Mucosa of rectum (tissue), 2 donors: Measurements from ENCODE around the gene CDH13.
A peak's percentile ranks its signal among the peaks of the same experiment; 100 is the strongest.

Experiments
- H3K27ac ChIP-seq, 2 donors: one replicate each; pipeline ENCODE4 v1.7.0; 2013; ENCODE audit warnings: inconsistent platforms in 2 of 2, low read depth in 2 of 2, low read length in 2 of 2
- H3K27me3 ChIP-seq, 2 donors: one replicate each; pipeline ENCODE4 v1.7.0; 2013; ENCODE audit warnings: low read length in 2 of 2; ENCODE audit not compliant: control insufficient read depth in 2 of 2, insufficient read depth in 2 of 2
- H3K36me3 ChIP-seq, 2 donors: one replicate each; pipeline ENCODE4 v1.7.0; 2013; ENCODE audit warnings: low read length in 2 of 2; ENCODE audit not compliant: control insufficient read depth in 2 of 2, insufficient read depth in 2 of 2
- H3K4me1 ChIP-seq, 2 donors: one replicate each; pipeline ENCODE4 v1.7.0; 2013; ENCODE audit warnings: low read length in 2 of 2, mild to moderate bottlenecking in 1 of 2; ENCODE audit not compliant: control insufficient read depth in 2 of 2, insufficient read depth in 2 of 2
- H3K4me3 ChIP-seq, 2 donors: one replicate each; pipeline ENCODE4 v1.7.0; 2013; ENCODE audit warnings: low read length in 2 of 2
- H3K9ac ChIP-seq, 2 donors: one replicate each; pipeline ENCODE4 v1.7.0; 2013; ENCODE audit warnings: low read length in 2 of 2, low read depth in 1 of 2, mild to moderate bottlenecking in 1 of 2
- H3K9me3 ChIP-seq, 2 donors: one replicate each; pipeline ENCODE4 v1.7.0; 2013; ENCODE audit warnings: low read length in 2 of 2; ENCODE audit not compliant: control insufficient read depth in 2 of 2
- donor health status: healthy.
- donor health status: Normal muscosa, but diverticular disease.

CDH13 gene

DNA sequence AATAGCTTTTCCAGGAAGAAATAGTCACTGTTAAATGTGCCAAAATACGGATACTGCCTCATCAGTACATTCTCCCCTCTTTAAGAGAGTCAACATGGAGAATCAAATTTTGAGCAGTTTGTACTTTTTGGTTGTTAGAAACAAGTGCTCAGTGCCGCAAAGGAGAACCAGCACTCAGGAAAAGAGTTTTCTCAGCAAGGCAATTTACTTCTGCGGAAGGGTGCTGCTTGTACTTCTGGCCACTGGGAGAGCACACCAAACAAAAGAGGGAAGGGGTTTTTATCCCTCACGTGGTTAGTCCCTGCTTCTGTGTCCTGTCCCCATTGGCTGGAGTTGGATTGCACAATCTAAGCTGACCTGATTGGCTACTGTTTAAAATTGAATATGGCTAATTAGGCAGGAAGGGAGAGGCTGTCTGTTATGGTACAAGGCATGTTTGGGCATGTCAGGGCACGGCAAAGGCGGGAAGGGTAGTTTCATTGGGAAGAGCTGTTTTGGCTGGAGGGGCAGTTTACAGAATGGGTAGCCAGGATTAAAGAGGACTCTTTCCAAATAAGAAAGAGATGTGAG is 499.3 kb downstream of the CDH13 start:
- Histone ChIP-seq H3K9ac (no peak overlapping the region), H3K27ac (no peak overlapping the region), H3K36me3 (no peaks in the 10 kb centered on the region), H3K4me1 (no peaks in the 10 kb centered on the region), H3K9me3 (no peaks in the 10 kb centered on the region), H3K4me3 (no peak overlapping the region), H3K27me3 (no peaks in the 10 kb centered on the region)

DNA sequence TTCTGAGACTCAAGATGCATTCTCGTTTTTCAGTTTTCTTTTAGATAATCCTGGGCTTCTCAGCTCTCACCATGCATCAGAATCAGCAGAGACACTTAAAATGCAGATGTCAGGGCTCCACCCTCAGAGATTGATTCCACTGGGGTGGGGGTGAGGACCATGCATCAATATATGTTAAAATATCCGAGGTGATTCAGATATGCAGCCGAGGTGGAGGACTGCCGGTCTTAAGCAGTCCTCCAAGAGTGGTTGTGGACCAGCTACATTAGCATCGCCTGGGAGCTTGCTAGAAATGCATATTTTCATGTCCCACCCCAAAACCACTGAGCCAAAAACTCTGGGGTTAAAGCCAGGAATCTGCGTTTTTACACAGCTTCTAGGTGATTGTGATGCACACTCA is 501.3 kb downstream of the CDH13 start:
- H3K36me3 ChIP-seq: no peaks in the 10 kb centered on the region
- H3K9ac ChIP-seq: no peak overlapping the region

DNA sequence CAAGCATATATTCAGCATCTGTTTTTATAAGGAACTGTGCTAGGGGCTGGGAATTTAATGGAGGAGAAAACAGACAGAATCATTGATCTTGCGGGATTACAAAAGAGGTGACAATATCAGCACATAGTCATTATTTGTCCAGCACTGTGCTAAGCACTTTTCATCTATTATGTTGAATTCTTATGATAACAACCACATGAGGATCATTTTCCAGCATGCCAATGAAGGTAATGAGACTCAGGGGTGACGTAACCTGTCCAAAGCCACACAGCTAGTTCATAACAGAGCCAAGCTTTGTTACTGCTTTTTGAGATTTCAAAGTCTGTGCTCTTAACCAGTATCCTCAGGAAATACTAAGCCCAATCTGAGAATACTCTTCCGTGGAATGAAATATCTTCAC is 503.3 kb downstream of the CDH13 start:
- no peaks in the 10 kb centered on the region for H3K9me3 ChIP-seq
- no peak overlapping the region for H3K4me3 ChIP-seq
- H3K27ac ChIP-seq: no peak overlapping the region
- H3K36me3 ChIP-seq: no peaks in the 10 kb centered on the region
- no peaks in the 10 kb centered on the region for H3K4me1 ChIP-seq
- H3K9ac ChIP-seq: no peak overlapping the region
- H3K27me3 ChIP-seq: no peaks in the 10 kb centered on the region

More for the DNA sequence above, 501.3 kb downstream of the CDH13 start:
- no peak overlapping the region for H3K4me3 ChIP-seq
- H3K4me1 ChIP-seq: no peaks in the 10 kb centered on the region
- H3K9me3 ChIP-seq: no peaks in the 10 kb centered on the region
- H3K27me3 ChIP-seq: no peaks in the 10 kb centered on the region
- no peak overlapping the region for H3K27ac ChIP-seq

DNA sequence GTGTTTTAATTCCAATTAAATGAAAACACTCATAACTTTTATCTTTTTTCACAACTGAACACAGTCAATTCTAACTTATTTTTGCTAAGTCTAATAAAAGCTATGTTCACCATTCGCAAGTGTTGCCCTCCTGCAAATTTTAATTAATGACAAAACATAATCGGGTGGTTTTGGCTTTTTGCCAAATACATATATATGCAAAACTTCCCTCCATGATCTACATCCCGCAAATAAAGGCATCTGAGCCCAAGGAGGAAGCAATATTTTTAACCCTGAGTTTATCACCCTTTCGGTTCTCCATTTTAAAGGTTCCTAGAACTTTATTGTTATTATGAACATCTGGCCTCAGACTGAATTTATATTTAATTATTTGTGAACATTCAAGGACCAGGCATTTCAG is 507.9 kb downstream of the CDH13 start:
- Histone ChIP-seq H3K27me3 (no peaks in the 10 kb centered on the region), H3K4me3 (no peak overlapping the region), H3K4me1 (peaks cover 2 to 4% of the 10 kb centered on the region in 2 donors), H3K27ac (no peak overlapping the region), H3K9me3 (no peaks in the 10 kb centered on the region), H3K9ac (no peak overlapping the region), H3K36me3 (no peaks in the 10 kb centered on the region)

DNA sequence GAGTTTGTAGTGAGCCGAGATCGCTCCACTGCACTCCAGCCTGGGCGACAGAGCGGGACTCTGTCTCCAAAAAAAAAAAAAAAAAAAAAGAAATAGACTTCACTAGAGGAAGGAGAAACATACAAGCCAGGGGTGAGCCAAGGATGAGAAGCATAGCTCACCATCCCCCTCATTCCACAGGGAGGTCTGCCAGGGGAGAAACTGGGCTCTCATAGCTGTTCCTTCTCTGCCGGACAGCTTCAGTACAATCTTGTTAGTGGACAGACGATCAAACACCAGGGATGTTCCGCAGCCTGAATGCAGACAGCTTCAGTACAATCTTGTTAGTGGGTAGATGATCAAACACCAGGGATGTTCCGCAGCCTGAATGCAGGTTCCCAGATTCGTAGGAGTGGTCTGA is 509.6 kb downstream of the CDH13 start:
- Histone ChIP-seq H3K27me3 (no peaks in the 10 kb centered on the region), H3K9me3 (no peaks in the 10 kb centered on the region), H3K9ac (no peak overlapping the region), H3K36me3 (no peaks in the 10 kb centered on the region), H3K27ac (no peak overlapping the region), H3K4me3 (no peak overlapping the region), H3K4me1 (peaks cover 2 to 4% of the 10 kb centered on the region in 2 donors)

DNA sequence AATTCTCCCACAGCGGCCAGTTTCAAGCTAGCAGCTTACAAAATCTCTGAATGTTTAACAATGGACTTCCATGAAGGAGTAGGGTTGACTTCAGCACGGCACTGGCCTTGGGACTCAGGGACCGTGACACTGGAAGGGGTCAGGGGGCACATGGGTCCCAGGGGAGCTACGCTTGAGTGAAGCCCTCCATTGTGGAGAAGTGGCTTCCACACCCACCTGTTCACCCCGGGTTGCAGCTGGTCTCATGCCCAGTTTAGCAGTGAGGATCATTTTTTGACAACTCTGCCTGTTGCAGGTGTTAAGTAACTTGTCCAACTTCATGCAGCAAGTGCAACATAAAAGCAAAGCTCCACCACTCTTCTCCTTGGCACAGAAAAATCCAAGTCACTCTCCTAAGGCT is 510.2 kb downstream of the CDH13 start:
- H3K27ac ChIP-seq: no peak overlapping the region
- peak overlapping the region in 1 of 2 donors; percentile 9 for H3K9ac ChIP-seq
- peak overlapping the region; percentile 62 to 63 for H3K4me3 ChIP-seq
- H3K4me1 ChIP-seq: peaks cover 2 to 4% of the 10 kb centered on the region in 2 donors
- no peaks in the 10 kb centered on the region for H3K36me3 ChIP-seq
- H3K27me3 ChIP-seq: no peaks in the 10 kb centered on the region
- no peaks in the 10 kb centered on the region for H3K9me3 ChIP-seq

DNA sequence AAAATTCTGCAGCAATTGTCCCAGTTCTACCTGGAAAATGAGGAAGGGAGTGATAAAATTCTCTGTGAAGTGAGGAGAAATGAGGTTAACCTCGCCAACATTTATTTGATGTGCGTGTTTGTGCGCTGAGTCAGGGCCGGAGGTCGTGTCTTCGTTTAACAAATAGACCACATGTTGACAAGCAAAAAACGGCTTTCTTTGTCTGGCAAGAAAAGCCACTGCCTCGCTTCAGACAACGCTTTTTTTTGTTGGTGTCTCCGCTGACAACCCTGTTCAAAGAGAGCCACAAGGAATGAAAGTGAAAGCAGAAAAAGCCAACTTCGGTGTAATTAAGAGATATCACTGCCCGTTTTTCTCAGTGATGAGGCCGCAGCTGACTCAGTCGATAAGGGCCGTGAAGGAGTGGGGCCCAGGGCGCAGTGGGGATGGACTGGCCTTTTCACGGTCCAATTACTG is 510.6 kb downstream of the CDH13 start:
- Histone ChIP-seq H3K27ac (no peak overlapping the region), H3K9ac (peak overlapping the region in 1 of 2 donors; percentile 9), H3K36me3 (no peaks in the 10 kb centered on the region), H3K4me3 (peak overlapping the region; percentile 62 to 63), H3K27me3 (no peaks in the 10 kb centered on the region), H3K9me3 (no peaks in the 10 kb centered on the region), H3K4me1 (peaks cover 2 to 4% of the 10 kb centered on the region in 2 donors)

DNA sequence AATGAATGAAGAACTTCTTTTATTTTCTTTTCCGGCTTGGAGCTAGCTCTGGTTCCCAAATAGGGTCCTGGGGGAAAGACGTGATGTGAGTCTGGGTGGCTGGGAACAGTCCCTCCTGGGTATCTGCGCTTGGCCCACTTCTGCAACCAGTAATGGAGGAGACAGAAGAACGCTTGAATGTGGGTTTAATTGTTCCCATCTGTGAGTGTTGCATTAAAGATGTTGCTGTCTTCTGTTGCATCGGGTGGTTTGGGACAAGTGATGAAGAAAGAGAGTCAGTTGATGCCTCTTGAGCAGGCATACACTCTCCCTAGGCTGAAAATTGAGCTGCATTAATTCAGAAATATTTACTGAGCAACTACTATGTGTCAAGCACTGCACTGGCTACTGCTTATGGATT is 511.1 kb downstream of the CDH13 start:
- Histone ChIP-seq H3K27ac (no peak overlapping the region), H3K4me1 (peaks cover 2 to 4% of the 10 kb centered on the region in 2 donors), H3K9ac (peak overlapping the region in 1 of 2 donors; percentile 9), H3K36me3 (no peaks in the 10 kb centered on the region), H3K4me3 (peak overlapping the region; percentile 62 to 63), H3K27me3 (no peaks in the 10 kb centered on the region), H3K9me3 (no peaks in the 10 kb centered on the region)

DNA sequence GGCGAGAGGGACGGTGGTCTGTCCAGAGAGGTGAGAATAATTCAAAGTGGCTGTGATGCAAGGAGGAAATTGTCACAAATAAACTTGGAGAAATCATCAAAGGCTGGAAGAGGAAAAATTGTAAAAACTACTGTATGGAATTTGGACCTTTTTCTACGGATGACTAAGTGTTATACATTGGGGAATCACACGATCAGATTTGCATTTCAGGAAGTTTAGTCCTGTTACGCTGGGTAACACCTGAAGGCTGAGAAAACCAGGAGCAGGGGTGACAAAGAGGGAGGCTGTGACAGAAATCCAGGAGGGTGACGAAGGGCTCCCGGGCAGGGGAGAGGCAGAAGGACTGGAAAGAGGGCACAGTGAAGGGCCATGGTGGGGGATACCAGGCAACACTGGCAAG is 511.7 kb downstream of the CDH13 start:
- H3K9me3 ChIP-seq: no peaks in the 10 kb centered on the region
- no peak overlapping the region for H3K9ac ChIP-seq
- H3K27ac ChIP-seq: no peak overlapping the region
- H3K36me3 ChIP-seq: no peaks in the 10 kb centered on the region
- H3K27me3 ChIP-seq: no peaks in the 10 kb centered on the region
- H3K4me1 ChIP-seq: peaks cover 2 to 4% of the 10 kb centered on the region in 2 donors
- no peak overlapping the region for H3K4me3 ChIP-seq

DNA sequence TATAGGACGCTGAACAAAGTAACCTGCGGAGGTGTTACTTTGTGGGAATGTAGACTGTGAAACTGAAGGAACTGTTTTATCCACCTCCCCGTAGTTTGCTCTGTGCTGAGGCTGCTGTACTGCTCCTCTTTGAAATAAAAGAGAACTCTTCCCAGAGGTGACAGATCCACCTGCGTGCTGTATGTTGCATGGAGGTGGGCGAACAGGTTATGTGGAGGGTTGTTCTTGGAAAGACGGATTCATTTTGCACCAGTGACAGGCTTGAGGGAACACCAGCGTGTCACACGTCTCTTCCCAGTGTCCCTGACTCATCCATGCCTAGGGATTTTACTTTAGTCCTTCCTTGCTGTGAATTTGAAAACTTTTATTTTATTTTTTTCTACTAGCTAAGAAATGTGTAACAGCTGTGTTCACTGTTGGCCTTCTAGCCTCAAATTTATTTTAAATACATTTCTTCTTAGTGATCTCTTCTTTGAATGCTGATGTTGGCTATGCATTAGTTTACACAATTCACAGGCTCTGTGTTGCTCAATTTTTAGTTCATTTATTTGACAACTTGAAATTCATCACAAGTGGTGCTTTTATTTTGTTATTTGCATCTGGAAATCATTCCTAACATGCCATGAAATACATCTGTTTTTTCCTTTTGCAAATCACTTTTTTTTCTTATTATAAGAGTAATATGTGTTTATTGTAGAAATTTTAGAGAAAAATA is 512.4 kb downstream of the CDH13 start:
- Histone ChIP-seq H3K4me3 (no peak overlapping the region), H3K36me3 (no peaks in the 10 kb centered on the region), H3K27ac (no peak overlapping the region), H3K9me3 (no peaks in the 10 kb centered on the region), H3K4me1 (peaks cover 2 to 4% of the 10 kb centered on the region in 2 donors), H3K27me3 (no peaks in the 10 kb centered on the region), H3K9ac (no peak overlapping the region)
